22Rv1 (cell line): Measurements from ENCODE around the gene CACNA1E.

Experiments
- H3K27ac ChIP-seq: fragments of 450-650 bp; 2 replicates; pipeline ENCODE4 v1.5.1; 2017
- ZFX ChIP-seq: fragments of 450-650 bp; IDR thresholded peaks from 2 replicates; pipeline ENCODE4 v1.6.1; 2017; ENCODE audit warnings: antibody characterized with exemption, borderline replicate concordance
- TF ChIP-seq, protein P1 (sequence below): fragments of 450-650 bp; IDR thresholded peaks from 2 replicates; pipeline ENCODE4 v1.5.1; 2017; ENCODE audit warnings: mild to moderate bottlenecking

The CACNA1E gene

DNA sequence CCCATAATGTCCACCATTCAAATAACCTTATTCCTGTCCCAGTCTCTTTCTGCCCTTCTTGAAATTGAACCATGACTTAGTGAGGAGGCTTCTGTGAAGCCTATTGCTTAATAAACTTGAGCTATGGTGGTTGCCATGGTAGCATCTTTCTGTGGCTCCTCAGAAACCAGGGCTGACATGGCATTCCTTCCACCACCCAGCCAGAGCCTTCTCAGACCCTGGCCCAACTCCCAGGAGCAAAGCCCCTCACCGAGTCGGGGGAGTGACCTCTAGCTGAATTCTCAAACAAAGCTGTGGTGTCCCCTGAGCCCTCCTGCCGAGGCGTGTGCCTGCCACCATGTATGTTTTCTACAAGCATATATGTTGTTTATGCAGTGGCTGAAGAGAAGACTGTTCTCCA lies 259.1 kb downstream of the CACNA1E start:
- H3K27ac ChIP-seq: no peak overlapping the region
- no peak for TF ChIP-seq ZFX
- TF ChIP-seq, protein P1, sequence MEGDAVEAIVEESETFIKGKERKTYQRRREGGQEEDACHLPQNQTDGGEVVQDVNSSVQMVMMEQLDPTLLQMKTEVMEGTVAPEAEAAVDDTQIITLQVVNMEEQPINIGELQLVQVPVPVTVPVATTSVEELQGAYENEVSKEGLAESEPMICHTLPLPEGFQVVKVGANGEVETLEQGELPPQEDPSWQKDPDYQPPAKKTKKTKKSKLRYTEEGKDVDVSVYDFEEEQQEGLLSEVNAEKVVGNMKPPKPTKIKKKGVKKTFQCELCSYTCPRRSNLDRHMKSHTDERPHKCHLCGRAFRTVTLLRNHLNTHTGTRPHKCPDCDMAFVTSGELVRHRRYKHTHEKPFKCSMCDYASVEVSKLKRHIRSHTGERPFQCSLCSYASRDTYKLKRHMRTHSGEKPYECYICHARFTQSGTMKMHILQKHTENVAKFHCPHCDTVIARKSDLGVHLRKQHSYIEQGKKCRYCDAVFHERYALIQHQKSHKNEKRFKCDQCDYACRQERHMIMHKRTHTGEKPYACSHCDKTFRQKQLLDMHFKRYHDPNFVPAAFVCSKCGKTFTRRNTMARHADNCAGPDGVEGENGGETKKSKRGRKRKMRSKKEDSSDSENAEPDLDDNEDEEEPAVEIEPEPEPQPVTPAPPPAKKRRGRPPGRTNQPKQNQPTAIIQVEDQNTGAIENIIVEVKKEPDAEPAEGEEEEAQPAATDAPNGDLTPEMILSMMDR: no peak

DNA sequence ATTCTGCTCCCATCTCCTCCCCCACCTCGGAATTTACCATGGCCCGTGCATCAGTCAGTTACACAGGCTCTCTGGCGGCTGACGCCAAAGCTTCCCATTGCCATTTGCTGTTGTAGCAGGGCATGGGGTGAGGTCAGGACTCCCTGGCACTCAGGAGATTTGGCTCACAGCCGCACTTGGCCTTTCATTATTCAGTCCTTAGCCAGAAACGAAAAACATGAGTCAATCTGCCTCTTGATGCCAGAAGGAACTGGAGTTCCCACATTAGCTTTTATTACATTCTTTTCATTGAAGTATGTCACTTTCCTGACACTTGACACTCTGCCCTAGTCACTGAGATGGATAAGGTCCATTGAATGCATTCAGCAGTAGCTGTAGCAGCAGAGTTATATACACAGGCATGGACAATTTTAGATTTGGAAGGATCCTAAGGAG lies 260.6 kb downstream of the CACNA1E start:
- no peak for TF ChIP-seq ZFX
- TF ChIP-seq, protein P1: no peak
- no peak overlapping the region for H3K27ac ChIP-seq

DNA sequence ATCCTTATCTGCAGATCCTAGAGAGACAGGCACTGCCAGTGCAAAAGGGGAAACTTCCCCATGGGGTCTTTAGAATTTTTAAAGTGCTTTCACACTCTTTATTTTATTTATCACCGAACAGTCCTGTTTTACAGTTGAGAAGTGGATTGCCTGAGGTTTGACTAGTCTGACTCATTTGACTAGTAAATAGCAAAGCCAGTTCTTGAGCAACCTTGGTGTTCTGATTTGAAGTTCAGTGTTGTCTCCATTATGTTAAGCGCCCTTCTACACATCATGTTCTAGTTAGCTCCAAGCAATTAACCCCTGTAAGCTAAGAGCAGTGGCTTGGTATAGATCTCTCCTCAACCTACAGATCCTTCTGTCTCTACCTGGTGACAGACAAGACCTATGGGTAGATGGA lies 262.9 kb downstream of the CACNA1E start:
- TF ChIP-seq, protein P1: no peak
- no peak for TF ChIP-seq ZFX
- no peak overlapping the region for H3K27ac ChIP-seq

DNA sequence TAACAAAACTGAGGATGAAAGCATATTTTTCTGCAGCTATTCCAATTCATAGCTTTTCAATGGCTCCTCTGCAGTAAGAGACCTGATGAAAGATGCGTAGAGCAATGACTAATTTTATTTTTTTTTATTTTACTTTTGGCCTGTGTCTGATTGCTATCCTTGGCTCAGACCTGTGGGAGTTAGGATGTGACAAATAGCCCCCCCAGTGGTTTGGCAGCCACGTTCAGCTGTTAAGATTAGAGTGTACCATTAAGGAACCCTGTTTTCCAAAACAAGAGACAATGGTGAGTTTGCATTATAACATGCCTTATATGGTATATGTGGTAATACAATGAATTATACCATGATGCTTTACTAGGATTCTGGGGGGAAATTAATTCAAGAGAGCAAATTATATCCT lies 264.7 kb downstream of the CACNA1E start:
- TF ChIP-seq ZFX: no peak
- TF ChIP-seq, protein P1: no peak

GRCh38 chr1:181754103-181754502 lies 270.8 kb downstream of the CACNA1E start:
- no peak overlapping the region for H3K27ac ChIP-seq
- TF ChIP-seq, protein P1: no peak
- TF ChIP-seq ZFX: no peak

More for the DNA sequence above, 264.7 kb downstream of the CACNA1E start:
- no peak overlapping the region for H3K27ac ChIP-seq

- TF ChIP-seq ZFX: no peak
- TF ChIP-seq, protein P1: no peak
- no peak overlapping the region for H3K27ac ChIP-seq
Observed at GRCh38 chr1:181759481-181759880, 276.2 kb downstream of the CACNA1E start.

DNA sequence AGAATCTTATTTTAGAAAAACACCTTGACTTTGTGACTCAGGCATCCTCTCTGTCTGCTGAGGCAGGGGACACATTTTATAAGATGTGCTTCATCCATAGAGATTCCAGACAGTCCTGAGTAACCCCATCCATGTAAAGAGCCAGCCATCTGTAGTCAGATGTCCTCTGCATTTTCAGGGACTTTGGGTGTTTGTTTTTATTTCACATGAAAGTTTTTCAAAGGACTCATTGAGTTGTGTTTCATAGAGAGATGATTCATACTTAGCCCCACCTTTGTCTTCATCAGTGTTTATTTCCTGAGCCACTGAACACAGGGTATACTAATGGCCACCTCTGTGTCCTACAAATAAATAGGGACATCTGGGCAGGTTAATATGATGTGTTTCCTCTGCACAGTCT lies 280.4 kb downstream of the CACNA1E start:
- no peak overlapping the region for H3K27ac ChIP-seq
- TF ChIP-seq, protein P1: no peak
- TF ChIP-seq ZFX: no peak
